ENCODE data around the gene MRPL43.

MRPL43 gene

GRCh38 chr10:101001659-101002035 is 14.3 kb upstream of the MRPL43 start:
- no peak for DNase-seq

GRCh38 chr10:101000915-101001658 is 13.8 kb upstream of the MRPL43 start:
- no peak for DNase-seq

DNA sequence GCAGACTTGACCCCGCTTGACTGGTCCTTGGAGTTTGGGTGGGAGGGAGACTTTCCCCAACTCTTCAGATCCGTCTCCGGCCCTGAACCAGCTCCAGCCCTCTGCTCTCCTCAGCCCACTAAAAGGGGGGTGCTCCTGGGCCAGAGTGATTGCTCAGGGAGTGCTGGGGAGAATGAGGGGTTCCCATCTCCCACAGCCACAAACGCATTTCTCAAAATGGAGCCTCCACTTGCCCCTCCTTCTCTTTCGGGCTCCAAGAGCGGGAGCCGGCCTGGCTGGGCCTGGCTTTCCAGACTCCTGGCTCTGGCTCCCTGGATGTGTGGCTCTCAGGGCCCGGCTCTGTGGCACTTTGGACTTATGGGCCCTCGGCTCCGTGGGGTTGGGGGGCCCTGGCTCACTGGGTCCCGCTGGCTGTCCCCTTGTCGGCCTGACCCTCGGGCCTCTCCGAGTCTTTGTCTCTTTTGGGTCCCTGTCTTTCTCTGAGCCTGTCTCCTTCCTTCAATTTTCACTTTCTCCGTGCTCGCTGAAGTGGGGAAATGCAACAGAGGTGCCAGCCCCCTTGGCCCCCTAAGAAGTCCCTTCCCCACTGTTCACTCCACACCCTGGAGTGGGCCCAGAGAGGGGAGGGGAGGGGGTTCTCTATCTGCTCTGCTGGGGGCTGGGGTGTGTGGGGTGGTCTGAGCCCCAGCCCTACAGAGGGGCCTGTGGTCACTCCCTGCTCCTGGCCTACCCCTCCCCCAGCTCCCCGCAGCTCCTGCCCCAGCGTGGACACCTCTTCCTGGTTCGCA is 13.0 kb upstream of the MRPL43 start:
- peak; percentile 19 for DNase-seq

- DNase-seq: no peak
Measured at GRCh38 chr10:100999742-101000126, 12.4 kb upstream of the MRPL43 start, which contains the start of gene LZTS2. TSS of gene LZTS2 (plus strand) at chr10:100999808. CDS start at chr10:101002539, 2,731 bp downstream.

- peak; percentile 53 for DNase-seq
Measured at GRCh38 chr10:100998991-100999741, 11.9 kb upstream of the MRPL43 start.

GRCh38 chr10:100998183-100998990 is 11.1 kb upstream of the MRPL43 start:
- DNase-seq: peak; percentile 64

DNA sequence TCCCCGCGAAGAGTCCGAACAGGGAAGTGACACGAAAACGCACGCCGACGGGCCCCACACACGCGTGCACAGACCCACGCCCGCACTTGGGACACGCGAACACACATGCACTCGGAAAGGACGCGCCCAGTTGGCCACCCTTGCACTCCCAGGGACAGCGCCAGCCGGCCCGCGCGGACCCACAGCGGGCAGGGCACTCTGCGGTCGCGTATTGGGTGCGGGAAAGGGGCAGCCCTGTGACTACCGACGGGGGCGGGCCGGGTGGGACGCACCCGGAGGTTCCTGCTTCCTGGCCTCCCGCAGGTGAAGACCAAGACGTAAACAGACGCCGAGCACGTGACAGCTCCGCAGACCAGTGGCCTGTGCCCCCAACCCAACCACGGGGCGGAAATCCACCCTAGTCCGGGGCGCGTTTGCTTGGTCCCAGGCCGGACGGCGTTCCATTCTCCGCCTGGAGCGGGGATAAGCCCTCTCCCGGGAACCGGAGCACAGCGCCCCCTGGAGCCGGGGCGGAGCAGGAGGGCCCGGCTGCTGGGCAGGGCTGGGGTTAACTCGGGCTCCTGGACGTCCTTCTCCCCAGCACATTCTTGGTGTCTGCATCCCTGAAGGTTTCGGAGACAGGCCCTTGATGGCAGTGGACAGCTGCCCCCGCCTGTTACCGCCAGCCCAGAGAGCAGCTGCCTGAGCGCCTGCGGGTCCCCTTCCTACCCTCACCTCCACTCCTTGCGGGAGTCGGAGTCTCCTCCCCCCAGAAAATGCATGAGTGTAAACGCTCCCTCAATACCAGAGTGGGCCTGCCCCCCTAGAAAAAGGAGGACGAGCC is 10.3 kb upstream of the MRPL43 start:
- peak; percentile 64 for DNase-seq

- peak; percentile 21 for DNase-seq
Measured at GRCh38 chr10:100996678-100997359, 9.5 kb upstream of the MRPL43 start.

DNA sequence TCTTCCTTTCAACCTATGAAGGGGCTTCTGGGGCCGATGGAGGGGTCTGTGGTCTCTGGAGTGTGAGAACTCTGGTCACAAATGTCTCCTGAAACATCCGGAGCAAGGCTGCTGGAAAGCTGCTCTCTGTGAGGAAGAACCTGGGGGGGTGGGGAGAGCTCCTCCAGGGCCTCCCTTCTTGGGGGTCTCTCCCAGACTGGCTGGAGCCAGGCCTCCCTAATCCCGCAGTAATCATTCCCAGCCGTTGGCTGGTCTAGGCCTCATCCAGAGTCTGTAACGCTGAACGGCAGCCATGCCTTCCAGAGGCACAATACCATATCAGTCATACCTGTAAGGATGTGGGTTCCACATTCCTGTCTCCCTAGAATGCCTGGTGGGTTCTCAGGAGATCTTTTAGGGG is 7.9 kb upstream of the MRPL43 start:
- DNase-seq: no peak

- no peak for DNase-seq
Measured at GRCh38 chr10:100993986-100994708, 6.8 kb upstream of the MRPL43 start.

DNA sequence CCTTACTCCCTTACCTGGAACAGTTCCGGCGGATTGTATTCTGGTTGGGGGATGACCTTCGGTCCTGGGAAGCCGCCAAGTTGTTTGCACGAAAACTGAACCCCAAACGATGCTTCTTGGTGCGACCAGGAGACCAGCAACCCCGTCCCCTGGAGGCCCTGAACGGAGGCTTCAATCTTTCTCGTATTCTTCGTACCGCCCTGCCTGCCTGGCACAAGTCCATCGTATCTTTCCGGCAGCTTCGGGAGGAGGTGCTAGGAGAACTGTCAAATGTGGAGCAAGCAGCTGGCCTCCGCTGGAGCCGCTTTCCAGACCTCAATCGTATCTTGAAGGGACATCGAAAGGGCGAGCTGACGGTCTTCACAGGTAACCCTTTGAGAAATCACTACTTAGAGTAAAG is 1.8 kb upstream of the MRPL43 start:
- DNase-seq: no peak

DNA sequence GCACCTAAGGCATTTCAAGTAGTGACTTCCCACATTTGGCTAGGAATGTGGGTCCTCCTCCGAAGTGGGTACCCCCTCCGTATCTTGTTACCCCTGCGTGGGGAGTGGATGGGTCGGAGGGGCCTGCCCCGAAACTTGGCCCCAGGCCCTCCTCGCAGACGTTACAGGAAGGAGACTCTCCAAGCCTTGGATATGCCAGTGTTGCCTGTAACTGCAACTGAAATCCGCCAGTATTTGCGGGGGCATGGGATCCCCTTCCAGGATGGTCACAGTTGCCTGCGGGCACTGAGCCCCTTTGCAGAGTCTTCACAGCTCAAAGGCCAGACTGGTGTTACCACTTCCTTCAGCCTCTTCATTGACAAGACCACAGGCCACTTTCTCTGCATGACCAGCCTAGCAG is 869 bp upstream of the MRPL43 start:
- no peak for DNase-seq

DNA sequence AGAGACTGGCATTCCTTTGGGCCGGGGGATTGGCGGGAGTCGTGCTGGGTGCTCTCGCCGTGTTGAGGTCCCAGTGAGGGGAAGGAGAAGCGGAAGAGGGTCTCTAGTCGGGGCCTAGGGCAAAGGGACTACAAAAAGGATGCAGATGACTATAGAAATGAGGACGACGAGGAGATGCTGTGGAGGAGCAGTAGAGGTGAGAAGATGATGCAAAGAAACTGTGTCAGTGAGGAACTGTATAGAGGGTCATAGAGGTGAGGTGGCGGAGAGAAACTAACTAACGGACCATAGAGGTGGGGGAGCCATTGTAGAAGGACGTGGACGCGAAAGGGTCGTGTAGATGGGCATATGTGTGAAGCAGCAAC is 370 bp upstream of the MRPL43 start:
- no peak for DNase-seq

DNA sequence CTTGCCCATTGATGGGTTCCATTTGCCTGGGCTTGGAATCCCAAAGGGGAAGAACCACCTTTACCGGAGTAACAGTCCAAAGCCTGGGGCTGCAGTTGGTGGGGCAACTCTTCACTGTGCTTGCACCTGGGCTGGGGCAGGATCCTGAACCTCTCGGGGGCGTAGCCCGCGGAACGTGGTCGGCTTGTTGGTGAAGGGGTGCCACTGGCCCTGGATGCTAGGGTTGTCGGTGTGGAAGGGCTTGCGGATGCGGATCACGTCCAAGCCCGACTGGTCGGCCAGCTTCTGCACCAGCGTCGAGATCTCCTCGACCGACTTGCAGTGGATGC is 710 bp downstream of the MRPL43 start:
- no peak for DNase-seq

DNA sequence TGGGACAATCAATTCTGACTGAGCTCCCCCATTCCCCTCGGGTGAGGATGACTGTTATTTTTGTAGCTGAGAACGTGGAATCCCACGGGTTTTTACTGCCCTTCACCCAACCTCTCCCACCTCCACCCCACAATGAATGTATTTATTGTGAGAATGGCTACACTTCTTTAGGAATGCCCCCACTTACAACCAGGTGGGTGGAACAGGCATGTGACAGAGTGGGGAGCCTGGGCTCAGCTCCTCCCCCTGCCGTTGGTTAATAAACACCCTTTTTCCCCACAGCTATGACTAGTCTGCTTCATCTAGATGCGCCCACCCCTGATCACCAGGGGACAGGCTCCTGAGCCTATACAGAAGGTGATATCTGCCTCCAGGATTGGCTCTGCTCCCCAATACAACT is 2.0 kb downstream of the MRPL43 start:
- DNase-seq: no peak

GRCh38 chr10:100984672-100985177 is 2.6 kb downstream of the MRPL43 start:
- DNase-seq: no peak

- DNase-seq: no peak
Measured at GRCh38 chr10:100983868-100984671, 3.2 kb downstream of the MRPL43 start.

- DNase-seq: no peak
Measured at GRCh38 chr10:100982916-100983830, 4.1 kb downstream of the MRPL43 start.

Data from KG1 (cell line).